Colonic mucosa (tissue), 4 donors: ENCODE results near the gene AEBP1. TPM values are rescaled to one million over a fixed set of nuclear protein-coding genes. Genes with fewer than 3 reads are reported as not detected.

ENCODE experiments used
- DNase-seq: peaks from one replicate; pipeline ENCODE4 v3.0.0-alpha.2; 2020
- H3K27ac ChIP-seq: fragments of 200-600 bp; one replicate; pipeline ENCODE4 v1.8.0; 2021
- H3K27me3 ChIP-seq: fragments of 200-600 bp; one replicate; pipeline ENCODE4 v1.8.0; 2021
- H3K36me3 ChIP-seq: fragments of 200-600 bp; one replicate; pipeline ENCODE4 v1.8.0; 2021
- H3K4me1 ChIP-seq: fragments of 200-600 bp; one replicate; pipeline ENCODE4 v1.8.0; 2021; ENCODE audit warnings: mild to moderate bottlenecking
- H3K4me3 ChIP-seq: fragments of 200-600 bp; one replicate; pipeline ENCODE4 v1.8.0; 2021
- H3K9ac ChIP-seq, 2 donors: one replicate each; pipeline ENCODE4 v1.7.0; 2013; ENCODE audit warnings: control low read depth in 2 of 2, low read depth in 2 of 2, low read length in 2 of 2
- H3K9me3 ChIP-seq: fragments of 200-600 bp; one replicate; pipeline ENCODE4 v1.8.0; 2021
- intact Hi-C: fragments of 100-400 bp; cut with DNase I; formaldehyde crosslinking; loops from one replicate; pipeline ENCODE4 v1.14.1; 2022
- total RNA-seq, 2 donors: library from RNA; stranded (reverse); fragmentation: NEBNext Ultra II Directional in 1 of 2; extraction: Animal tissue kit (Norgen Biotek cat#: 25700) in 1 of 2; gene quantifications; one replicate each; pipeline ENCODE4 v1.2.1, GENCODE V29; 2021
- TF ChIP-seq, protein P1 (sequence below): fragments of 200-600 bp; IDR thresholded peaks from one replicate; pipeline ENCODE4 v1.8.0; 2022; ENCODE audit warnings: antibody characterized with exemption, mild to moderate bottlenecking
- donor health status: healthy.
- donor health status: DM: no; HTN: no; CAD: no.
- donor health status: DM: no; HTN: no; CAD: no.

Gene AEBP1
- total RNA-seq, 2 donors from 2014 or later = 21.4 to 30.4 TPM

DNA sequence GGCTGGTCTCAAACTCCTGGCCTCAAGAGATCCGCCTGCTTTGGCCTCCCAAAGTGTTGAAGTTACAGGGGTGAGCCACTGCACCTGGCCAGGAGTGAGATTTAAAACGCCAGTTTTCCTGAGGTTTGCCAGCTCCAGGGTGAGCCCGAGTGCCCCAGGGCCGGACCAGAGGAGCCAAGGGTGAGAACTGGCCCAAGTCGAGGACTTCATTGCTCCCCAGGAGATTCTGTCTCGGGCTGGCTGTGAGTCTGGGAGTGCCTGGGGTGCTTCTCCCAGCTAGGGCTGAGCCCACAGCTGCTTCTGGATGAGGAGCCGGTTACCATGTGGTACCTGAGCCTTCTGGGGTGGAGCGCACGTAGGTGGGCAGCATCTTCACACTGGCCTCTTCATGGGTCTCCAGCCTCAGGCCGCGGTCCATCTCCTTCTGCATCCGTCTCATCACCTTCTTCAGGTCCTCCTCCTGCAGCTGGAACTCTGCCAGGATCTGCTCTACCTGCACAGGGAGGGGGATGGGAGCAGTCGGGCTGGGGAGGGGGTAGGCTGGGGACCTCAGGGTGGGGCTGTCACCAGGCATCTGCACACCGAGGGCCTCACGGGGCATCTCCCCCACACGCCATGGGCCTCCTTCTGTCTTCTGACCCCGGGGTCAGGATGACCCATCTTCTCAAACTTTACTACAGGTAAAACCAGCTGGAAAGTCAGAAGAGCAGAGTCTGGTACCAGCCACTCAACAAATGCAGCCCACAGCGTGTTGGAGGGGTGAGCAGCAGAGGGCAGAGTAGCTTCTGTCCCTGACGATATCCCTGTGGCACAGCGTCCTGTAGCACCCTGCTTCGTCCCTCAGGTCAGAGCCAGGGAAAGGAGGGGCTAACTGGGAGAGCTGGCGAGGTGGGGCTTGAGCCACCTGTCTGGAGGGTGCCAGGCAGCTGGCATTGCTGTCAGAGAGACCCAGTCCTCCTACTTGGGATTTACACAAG, 49.1 kb downstream of the AEBP1 start:
- Histone ChIP-seq H3K36me3 (no peaks in the 10 kb centered on the region), H3K27ac (no peak overlapping the region), H3K27me3 (no peaks in the 10 kb centered on the region), H3K4me3 (no peak overlapping the region), H3K9me3 (no peaks in the 10 kb centered on the region), H3K4me1 (no peaks in the 10 kb centered on the region), H3K9ac (no peak overlapping the region)
- TF ChIP-seq, protein P1, sequence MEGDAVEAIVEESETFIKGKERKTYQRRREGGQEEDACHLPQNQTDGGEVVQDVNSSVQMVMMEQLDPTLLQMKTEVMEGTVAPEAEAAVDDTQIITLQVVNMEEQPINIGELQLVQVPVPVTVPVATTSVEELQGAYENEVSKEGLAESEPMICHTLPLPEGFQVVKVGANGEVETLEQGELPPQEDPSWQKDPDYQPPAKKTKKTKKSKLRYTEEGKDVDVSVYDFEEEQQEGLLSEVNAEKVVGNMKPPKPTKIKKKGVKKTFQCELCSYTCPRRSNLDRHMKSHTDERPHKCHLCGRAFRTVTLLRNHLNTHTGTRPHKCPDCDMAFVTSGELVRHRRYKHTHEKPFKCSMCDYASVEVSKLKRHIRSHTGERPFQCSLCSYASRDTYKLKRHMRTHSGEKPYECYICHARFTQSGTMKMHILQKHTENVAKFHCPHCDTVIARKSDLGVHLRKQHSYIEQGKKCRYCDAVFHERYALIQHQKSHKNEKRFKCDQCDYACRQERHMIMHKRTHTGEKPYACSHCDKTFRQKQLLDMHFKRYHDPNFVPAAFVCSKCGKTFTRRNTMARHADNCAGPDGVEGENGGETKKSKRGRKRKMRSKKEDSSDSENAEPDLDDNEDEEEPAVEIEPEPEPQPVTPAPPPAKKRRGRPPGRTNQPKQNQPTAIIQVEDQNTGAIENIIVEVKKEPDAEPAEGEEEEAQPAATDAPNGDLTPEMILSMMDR = no peak
- intact Hi-C loops = no loop called here
- no peak for DNase-seq

DNA sequence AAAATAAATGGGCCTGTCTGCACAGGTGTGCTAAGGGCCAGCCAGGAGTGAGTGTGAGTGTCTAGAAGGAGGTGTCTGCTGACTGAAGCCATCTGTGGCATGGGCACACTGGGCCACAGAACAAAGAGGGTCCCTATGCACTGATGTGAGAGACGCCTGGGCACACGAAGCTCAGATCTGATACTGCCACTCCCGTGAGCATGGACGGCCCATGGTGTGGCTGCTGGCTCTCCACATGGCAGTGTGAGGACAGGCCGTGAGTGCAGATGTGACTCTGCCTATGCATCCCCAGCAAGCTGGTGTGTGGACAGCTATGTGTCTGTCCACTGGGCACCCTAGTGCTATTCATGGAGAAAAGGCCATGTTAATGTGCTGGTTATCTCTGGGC, 49.8 kb downstream of the AEBP1 start:
- no peak for DNase-seq
- Histone ChIP-seq H3K9me3 (no peaks in the 10 kb centered on the region), H3K4me1 (no peaks in the 10 kb centered on the region), H3K9ac (no peak overlapping the region), H3K27ac (no peak overlapping the region), H3K27me3 (no peaks in the 10 kb centered on the region), H3K36me3 (no peaks in the 10 kb centered on the region), H3K4me3 (no peak overlapping the region)
- intact Hi-C loops = no loop called here
- TF ChIP-seq, protein P1 = no peak

DNA sequence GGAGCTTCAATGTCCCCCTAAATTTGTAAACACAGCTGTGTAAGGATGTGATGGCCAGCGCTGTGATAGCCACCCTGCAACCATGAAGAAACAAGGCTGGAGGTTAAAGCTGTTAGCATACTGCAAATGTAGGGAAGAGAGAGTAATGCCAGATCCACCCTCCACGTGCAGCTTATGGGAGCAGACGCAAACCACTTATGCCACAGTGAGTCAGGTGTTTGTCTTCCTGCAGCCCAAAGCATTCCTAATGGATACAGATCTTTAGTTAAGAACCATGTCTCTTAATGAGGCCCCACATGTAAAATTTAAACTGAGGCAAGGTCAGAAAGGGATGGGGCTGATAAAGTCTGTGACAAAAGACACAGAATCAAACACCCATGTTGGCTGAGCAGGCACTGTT, 50.6 kb downstream of the AEBP1 start:
- Histone ChIP-seq H3K9ac (no peak overlapping the region), H3K4me3 (no peak overlapping the region), H3K9me3 (no peaks in the 10 kb centered on the region), H3K27ac (no peak overlapping the region), H3K36me3 (no peaks in the 10 kb centered on the region), H3K27me3 (no peaks in the 10 kb centered on the region), H3K4me1 (no peaks in the 10 kb centered on the region)
- TF ChIP-seq, protein P1 = no peak
- DNase-seq = no peak
- intact Hi-C loops = no loop called here

DNA sequence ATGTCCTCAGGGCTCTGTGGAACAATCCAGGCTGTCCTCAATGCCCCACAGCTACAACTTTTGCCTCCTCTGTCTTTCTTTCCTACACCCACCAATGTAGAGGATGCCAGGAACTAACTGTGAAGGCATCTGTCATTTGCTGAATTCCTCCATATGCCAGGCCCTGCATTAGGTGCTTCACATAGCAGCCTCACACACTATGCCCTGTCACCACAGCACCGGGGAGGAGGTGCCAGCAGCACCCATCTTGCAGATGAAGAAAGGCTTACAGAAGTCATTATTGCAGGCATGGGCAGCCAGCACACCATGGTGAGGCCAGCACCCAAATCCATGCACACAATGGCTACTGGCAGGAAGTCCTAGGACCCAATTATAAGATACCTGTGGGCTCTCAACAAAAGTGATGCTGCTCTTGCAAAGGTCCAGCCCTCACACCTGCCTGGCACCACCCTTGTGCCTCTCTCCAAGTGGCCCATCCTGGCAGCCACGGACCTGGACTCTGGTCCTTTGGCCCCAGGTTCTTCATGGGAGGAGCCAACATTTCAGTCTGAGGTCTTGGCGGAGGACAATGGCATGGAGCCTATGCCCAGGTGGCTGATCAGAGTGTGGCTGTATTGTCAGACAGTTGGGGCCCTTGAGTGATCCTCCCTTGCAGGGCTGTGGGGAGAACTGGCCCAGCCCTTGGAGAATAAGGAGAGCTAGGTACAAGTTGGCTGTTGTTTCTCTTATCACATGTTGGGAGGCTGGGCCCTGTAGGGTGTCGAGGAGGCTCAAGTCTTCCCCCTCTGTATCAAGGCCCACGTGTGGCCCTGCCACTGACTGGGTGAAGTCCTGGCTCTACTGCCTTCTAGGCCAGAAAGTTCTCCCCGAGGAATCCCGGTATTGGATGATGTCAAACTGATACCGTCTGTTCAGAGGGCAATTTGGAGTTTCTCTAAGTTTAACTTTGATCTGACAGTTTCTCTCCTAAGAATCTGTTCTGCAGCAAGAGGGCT, 51.3 kb downstream of the AEBP1 start:
- no peaks in the 10 kb centered on the region for H3K9me3 ChIP-seq
- H3K9ac ChIP-seq = no peak overlapping the region
- no peaks in the 10 kb centered on the region for H3K4me1 ChIP-seq
- TF ChIP-seq, protein P1 = no peak
- H3K4me3 ChIP-seq = no peak overlapping the region
- no peaks in the 10 kb centered on the region for H3K27me3 ChIP-seq
- no peak overlapping the region for H3K27ac ChIP-seq
- no peak for DNase-seq
- H3K36me3 ChIP-seq = no peaks in the 10 kb centered on the region
- intact Hi-C loops = no loop called here

DNA sequence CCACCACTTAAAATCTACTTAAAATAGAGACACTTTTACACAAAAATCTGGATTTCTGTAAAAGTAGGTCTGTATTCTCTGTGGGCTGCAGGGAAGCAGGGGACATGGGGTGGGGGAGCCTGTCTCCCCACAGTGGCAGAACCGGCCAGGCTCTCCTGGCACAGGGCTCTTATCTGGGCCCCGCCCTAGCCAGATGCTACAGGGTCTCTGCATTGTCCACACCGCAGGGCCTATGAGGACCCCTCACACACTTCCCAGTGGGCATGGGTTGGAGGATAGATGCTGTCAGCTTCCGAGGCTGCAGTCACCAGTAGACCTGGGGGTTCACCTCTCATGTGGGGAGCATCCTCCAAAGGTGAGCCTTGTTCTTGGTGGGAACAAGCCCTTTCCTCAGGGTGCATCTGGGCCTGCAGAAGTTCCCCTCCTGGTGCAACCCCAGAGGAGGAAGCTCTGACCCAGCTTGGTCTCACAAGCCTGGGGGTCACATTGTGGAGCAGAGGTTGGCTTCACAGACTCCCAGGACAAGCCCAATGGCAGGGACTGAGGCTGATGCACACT, 52.4 kb downstream of the AEBP1 start:
- DNase-seq = no peak

More for the DNA sequence above, 52.4 kb downstream of the AEBP1 start:
- Histone ChIP-seq H3K36me3 (no peaks in the 10 kb centered on the region), H3K27me3 (no peaks in the 10 kb centered on the region), H3K27ac (no peak overlapping the region), H3K9ac (no peak overlapping the region), H3K9me3 (no peaks in the 10 kb centered on the region), H3K4me3 (no peak overlapping the region), H3K4me1 (no peaks in the 10 kb centered on the region)
- TF ChIP-seq, protein P1 = no peak
- intact Hi-C loops = no loop called here
